LNCAP (cell line): Measurements from ENCODE around the gene STRBP.

Experiments
- CTCF ChIP-seq: fragments of 450-650 bp; IDR thresholded peaks from 2 replicates; pipeline ENCODE4 v1.5.1; 2017; ENCODE audit warnings: mild to moderate bottlenecking

The STRBP gene

GRCh38 chr9:123174079-123174478 is 94.3 kb downstream of the STRBP start:
- TF ChIP-seq CTCF: no peak

GRCh38 chr9:123169926-123170325 is 98.5 kb downstream of the STRBP start:
- TF ChIP-seq CTCF: no peak

GRCh38 chr9:123168586-123168985 is 99.8 kb downstream of the STRBP start:
- TF ChIP-seq CTCF: no peak

GRCh38 chr9:123167474-123167873 is 100.9 kb downstream of the STRBP start:
- no peak for TF ChIP-seq CTCF

GRCh38 chr9:123165813-123166212 is 102.6 kb downstream of the STRBP start:
- no peak for TF ChIP-seq CTCF

- TF ChIP-seq CTCF: no peak
Measured at GRCh38 chr9:123164285-123164684, 104.1 kb downstream of the STRBP start.

- TF ChIP-seq CTCF: no peak
Measured at GRCh38 chr9:123162791-123163345, 105.5 kb downstream of the STRBP start.

GRCh38 chr9:123162360-123162759 is 106.0 kb downstream of the STRBP start:
- no peak for TF ChIP-seq CTCF
